ENCODE data around the gene BBS7.

- no peak for TF ChIP-seq SUPT20H (IDR thresholded peaks at IDR 0.05; ENCODE audit: borderline replicate concordance, control insufficient read depth, low read depth, low read length)
- TF ChIP-seq SIX5 (IDR thresholded peaks at IDR 0.05; ENCODE audit: low read depth, low read length, severe bottlenecking) = no peak
- TF ChIP-seq KLF5 (IDR thresholded peaks at IDR 0.05; ENCODE audit: partially characterized antibody) = no peak
- TF ChIP-seq, protein P1, sequence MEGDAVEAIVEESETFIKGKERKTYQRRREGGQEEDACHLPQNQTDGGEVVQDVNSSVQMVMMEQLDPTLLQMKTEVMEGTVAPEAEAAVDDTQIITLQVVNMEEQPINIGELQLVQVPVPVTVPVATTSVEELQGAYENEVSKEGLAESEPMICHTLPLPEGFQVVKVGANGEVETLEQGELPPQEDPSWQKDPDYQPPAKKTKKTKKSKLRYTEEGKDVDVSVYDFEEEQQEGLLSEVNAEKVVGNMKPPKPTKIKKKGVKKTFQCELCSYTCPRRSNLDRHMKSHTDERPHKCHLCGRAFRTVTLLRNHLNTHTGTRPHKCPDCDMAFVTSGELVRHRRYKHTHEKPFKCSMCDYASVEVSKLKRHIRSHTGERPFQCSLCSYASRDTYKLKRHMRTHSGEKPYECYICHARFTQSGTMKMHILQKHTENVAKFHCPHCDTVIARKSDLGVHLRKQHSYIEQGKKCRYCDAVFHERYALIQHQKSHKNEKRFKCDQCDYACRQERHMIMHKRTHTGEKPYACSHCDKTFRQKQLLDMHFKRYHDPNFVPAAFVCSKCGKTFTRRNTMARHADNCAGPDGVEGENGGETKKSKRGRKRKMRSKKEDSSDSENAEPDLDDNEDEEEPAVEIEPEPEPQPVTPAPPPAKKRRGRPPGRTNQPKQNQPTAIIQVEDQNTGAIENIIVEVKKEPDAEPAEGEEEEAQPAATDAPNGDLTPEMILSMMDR (IDR thresholded peaks at IDR 0.05 in 2 of 3, conservative IDR thresholded peaks at IDR 0.05 in 1 of 3; ENCODE audit: control insufficient read depth in 2 of 3, extremely low read depth in 1 of 3, insufficient read depth in 1 of 3, low read depth in 3 of 3, low read length in 3 of 3) = no peak
- TF ChIP-seq SMC3 (IDR thresholded peaks at IDR 0.05; ENCODE audit: borderline replicate concordance, low read length) = no peak
- no peak for TF ChIP-seq NR2C2 (IDR thresholded peaks at IDR 0.05; ENCODE audit: borderline replicate concordance, control insufficient read depth, insufficient read length, low read depth)
- TF ChIP-seq CBX5 (IDR thresholded peaks at IDR 0.05; ENCODE audit: low read depth) = no peak
- TF ChIP-seq RB1 (IDR thresholded peaks at IDR 0.05; ENCODE audit: borderline replicate concordance) = no peak
- TF ChIP-seq POLR2A (IDR thresholded peaks at IDR 0.05; ENCODE audit: low read depth, low read length) = no peak
- TF ChIP-seq, protein P2, sequence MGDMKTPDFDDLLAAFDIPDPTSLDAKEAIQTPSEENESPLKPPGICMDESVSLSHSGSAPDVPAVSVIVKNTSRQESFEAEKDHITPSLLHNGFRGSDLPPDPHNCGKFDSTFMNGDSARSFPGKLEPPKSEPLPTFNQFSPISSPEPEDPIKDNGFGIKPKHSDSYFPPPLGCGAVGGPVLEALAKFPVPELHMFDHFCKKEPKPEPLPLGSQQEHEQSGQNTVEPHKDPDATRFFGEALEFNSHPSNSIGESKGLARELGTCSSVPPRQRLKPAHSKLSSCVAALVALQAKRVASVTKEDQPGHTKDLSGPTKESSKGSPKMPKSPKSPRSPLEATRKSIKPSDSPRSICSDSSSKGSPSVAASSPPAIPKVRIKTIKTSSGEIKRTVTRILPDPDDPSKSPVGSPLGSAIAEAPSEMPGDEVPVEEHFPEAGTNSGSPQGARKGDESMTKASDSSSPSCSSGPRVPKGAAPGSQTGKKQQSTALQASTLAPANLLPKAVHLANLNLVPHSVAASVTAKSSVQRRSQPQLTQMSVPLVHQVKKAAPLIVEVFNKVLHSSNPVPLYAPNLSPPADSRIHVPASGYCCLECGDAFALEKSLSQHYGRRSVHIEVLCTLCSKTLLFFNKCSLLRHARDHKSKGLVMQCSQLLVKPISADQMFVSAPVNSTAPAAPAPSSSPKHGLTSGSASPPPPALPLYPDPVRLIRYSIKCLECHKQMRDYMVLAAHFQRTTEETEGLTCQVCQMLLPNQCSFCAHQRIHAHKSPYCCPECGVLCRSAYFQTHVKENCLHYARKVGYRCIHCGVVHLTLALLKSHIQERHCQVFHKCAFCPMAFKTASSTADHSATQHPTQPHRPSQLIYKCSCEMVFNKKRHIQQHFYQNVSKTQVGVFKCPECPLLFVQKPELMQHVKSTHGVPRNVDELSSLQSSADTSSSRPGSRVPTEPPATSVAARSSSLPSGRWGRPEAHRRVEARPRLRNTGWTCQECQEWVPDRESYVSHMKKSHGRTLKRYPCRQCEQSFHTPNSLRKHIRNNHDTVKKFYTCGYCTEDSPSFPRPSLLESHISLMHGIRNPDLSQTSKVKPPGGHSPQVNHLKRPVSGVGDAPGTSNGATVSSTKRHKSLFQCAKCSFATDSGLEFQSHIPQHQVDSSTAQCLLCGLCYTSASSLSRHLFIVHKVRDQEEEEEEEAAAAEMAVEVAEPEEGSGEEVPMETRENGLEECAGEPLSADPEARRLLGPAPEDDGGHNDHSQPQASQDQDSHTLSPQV (IDR thresholded peaks at IDR 0.05) = no peak
Measured at GRCh38 chr4:121860121-121860520, 10.2 kb downstream of the BBS7 start.
